HG03571 (cell line): ENCODE results near the gene BCL2L2.

Experiments used
- ATAC-seq: cut with Tn5 transposase; IDR thresholded peaks from one replicate; pipeline ENCODE4 v1.9.1; 2021; ENCODE audit not compliant: unreplicated experiment

Gene BCL2L2

DNA sequence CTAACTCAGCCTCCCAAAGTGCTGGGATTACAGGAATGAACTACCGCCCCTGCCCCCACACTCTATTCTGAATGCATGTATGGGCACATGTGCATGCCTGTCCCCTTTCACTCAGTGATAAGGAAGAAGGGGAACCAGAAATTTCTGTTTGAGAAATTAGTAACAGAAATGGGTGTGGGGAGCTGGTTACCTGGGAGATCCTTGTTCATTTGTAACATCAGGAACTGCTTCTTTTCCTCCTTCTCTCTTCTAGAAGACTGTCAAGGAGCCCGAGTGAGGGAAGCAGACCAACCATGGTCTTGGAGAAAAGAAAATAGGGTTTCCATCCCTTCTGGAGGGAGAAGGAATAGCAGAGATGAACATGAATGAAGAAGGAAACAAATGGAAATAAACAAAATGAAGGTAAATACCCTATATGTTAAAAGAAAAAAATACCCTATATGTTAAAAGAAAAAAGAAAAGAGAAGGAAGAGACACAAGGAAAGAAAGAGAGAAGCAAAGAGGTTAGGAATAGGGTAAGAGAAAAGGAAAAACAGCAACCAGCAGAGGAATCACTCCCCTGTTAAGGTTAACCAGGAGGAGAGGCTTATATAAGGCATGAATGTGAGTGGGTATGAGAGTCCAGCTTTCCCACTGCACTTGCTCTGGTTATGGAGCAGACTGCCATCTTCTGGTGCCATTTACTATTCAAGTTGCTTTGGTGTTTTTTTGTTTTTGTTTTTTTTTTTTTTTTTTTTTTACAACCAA is 7.2 kb upstream of the BCL2L2 start:
- no peak for ATAC-seq

DNA sequence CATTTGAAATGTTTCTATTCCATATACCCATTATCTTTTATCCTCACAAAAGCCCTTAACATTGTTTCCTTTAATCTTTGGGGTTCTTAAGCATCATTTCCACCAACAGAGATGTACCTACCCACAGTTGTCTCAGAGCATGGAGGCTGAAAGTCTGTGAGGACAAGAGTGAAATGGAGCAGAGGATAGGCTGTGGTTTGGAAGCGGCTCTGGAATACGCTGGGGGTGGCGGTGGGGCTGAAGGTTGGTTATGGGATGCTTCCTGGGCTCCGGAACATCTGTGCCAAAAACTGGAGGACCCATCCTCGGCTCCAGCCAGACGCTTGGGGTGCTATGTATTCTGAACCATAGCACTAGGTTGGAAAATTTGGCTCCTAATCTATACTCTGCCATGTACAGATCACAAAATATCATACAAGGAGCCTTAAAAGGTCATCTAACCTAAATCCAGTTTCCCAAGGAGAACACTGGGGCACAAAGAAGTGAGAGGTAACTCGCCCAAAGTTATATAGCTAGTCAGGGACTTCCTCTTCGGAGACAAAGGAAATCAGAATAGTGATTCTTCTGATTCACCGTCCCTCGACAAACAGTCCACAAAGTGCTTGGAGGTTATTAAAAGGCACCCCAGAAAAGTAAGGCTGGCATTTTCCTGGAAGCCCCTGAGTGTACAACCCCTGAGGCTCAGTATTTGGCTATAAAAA is 6.5 kb upstream of the BCL2L2 start:
- no peak for ATAC-seq

DNA sequence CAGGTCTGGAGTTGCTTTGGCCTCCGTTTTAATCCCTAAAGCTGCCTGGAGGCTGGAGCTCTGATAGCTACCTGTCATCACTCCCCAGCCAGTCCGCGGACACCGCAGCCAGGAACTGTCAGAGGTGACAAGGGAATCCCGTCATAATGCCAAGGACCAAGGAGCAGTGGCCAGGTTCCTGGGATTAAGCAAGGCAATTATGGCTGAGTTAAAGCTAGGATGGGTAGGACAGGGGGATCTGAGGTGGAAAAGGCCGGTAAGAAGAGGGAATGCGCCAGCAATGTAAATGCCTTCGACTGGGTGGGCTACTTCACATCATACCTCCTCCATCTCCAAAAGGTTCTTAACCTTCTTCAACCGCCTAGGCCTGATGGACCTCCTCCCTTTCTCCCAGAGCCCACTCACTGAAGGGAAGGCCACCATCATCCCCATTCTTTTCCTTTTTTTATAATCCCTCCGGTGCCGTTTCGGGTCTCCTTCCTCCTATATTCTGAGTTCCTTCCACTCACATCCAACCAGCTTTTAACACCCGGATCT is 5.9 kb upstream of the BCL2L2 start:
- no peak for ATAC-seq

DNA sequence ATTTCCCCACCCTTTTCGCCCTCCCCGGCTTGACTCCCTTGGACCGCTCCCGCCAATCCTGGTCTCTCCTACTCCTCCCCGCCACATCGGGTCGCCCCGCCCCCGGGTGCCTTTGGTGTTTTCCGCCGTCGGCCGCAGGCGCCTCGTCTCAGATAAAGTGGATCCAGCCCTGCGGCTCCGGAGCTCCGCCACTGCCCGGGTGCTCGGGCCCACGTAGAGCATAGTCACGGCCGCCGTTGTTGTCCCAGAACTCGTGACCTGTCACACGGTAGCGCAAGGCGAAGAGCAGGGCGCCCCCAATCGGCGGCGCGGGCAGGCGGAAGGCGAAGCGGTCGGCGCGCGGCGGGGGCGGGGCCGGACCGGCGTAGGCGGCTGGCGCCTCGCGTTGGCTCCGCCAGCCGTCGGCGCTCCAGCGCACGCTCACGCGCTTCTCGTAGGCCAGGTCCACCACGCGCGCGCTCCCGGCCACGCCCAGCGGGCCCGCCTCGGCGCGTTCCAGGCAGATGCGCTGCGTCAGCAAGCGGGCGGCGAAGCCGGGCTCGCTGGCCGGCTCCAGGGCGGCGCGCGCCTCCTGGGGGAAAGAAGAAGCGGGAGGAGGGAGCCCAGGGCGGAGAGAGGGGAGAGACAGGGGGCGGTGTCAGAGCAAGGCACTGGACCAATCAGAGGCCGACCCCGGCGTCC is 5.2 kb upstream of the BCL2L2 start:
- peak; percentile 68 for ATAC-seq

DNA sequence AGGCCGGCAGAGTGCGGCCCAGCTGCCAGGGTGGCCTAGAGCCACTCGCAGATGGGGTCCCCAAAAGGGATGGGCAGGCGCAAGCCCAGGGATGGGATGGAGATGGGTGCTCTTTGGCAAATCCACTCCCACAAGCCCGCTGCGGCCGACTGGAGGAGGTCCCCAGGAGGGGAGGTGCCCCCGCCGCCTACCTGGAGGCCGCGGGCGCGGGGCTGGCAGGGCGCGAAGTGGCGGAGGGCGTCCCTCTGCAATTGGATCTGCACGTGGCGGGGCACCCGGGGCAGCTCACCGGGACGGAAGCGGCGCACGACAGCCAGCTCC is 4.7 kb upstream of the BCL2L2 start:
- ATAC-seq, result peak; percentile 12

DNA sequence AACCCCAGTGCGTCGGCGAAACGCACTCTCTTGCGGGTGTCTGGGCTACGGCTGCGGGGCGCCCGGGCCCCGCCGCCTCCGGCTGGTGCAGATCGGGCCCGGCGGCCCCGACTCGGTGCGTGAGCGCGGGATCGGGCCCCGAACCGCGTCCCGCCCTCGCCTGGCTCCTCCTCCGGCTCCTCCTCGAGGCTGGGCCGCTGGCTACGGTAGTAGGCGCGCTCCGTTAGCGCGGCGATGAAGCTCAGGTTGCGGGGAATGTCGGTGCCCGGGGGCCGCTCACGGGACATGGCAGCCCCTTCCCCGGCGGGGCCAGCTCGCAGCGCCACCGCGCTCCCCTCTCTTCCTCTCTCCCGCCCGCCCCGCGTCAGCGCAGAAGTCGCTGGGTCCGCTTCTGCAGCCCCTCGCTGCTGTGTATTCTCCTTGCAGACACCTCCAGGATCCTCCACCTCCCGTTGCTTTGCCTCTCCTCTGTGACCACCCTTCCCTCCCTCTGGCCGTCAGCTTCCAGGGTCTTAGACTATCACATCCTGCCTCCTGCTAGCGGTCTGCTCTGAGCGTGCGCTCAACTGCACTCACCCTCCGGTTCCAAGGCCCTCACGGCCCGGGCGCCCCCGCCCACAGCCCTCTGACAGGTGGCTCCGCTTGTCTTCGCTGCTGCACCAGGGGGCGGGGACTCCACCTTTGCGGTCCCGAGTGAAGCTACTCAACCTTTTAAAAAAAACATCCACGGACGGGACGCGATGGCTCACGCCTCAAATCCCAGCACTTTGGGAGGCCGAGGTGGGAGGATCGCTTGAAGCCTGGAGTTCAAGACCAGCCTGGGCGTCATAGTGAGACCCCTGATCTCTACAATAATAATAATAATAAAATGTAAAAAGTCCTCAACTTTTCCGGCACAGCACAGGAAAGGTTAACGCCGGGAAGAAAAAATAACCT is 4.1 kb upstream of the BCL2L2 start, which contains the start of gene PPP1R3E:
Gene PPP1R3E, minus strand, starts transcription at position 570 of the 936 bp plus-strand sequence. Its CDS starts 283 bp downstream, at position 287.
- ATAC-seq, result peak; percentile 42

DNA sequence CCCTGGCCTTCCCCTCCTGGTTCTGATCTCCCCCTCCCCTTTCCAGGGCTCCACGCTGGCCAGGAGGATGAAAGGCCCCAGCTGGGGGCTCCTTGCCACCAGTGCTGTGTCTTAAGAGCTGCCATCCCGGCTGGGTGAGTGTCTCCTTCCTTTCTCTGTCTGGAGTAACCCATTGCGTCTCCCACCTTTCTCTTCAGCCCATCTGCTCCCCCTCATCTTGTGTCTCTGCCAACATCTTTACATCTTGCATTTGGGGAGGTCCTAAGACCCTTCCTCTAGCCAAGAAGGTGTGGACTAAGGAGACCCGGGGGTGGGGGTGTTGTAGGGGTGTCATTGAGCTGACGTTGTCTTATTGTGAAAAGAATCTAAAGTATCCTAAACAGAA is 505 bp downstream of the BCL2L2 start:
- no peak for ATAC-seq

DNA sequence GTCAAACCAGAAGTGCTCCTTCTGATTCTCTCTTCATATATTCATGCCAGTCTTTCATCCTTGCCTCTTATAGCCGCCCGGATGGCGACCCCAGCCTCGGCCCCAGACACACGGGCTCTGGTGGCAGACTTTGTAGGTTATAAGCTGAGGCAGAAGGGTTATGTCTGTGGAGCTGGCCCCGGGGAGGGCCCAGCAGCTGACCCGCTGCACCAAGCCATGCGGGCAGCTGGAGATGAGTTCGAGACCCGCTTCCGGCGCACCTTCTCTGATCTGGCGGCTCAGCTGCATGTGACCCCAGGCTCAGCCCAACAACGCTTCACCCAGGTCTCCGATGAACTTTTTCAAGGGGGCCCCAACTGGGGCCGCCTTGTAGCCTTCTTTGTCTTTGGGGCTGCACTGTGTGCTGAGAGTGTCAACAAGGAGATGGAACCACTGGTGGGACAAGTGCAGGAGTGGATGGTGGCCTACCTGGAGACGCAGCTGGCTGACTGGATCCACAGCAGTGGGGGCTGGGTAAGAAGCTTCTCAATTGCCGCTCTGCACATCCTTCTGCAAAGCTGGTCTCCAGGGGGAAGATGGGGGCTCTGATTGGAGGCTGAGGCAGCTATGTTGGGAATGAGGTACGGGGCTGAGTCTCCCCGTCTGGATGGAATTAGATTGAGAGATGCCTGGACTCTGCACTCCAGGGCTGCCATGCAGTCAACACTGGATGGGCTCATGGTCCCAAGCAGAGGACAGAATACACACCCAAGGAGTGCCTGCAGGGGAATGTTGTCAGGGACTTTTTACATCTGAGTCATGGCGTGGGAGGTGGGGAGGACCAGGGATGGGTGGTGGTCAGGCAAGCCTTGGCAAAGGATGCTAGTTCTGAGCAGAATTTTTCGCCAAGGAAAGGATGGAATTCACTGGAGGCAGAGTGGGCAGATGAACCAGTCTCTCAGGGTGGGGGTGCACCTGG is 1.3 kb downstream of the BCL2L2 start:
- no peak for ATAC-seq

DNA sequence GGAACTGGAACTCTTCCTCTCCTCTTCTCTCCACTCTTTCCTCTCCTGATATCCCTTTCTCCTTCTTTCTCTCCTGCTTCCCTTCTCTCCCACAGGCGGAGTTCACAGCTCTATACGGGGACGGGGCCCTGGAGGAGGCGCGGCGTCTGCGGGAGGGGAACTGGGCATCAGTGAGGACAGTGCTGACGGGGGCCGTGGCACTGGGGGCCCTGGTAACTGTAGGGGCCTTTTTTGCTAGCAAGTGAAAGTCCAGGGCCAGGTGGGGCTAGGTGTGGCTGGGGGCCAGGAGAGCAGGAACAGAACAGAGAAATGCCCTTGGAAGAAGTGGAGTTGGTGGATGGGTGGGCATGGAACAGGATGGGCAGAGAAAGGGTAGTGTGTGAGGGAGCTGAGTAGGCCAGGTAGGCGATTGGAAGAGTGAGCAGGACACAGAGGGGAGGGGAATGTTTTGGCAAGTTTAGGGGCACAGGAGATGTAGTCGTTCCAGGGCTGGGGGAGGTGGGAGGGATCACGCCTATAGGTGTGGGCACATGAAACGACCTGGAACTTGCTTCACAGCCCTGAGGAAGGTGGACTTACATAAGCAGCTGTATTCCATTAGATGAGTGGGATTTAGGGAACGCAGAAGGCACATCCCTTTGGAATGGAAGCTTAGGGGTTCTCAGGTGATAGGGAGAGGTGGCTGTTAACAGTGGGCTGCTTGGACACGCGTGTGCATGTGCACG is 2.2 kb downstream of the BCL2L2 start:
- ATAC-seq, result no peak

DNA sequence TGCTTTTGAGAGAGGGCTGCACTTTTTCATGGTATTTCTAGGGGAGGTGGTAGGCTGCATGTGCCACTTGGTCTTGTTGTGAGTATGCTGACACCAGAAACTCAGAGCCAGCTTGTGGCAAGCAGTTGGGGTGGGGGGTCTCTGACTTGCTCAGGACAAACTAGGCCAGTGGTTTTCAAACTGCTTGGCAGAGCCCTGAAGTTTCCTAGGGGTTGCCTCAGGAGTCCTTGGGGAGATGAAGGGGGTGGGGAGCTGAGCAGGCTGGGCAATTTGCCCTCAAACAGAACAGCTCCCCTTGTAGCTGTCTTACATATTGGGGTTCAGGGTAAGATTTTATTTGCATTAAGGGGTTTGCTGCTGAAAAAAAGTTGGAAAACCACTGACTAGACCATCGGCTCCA is 3.9 kb downstream of the BCL2L2 start:
- ATAC-seq, result no peak

DNA sequence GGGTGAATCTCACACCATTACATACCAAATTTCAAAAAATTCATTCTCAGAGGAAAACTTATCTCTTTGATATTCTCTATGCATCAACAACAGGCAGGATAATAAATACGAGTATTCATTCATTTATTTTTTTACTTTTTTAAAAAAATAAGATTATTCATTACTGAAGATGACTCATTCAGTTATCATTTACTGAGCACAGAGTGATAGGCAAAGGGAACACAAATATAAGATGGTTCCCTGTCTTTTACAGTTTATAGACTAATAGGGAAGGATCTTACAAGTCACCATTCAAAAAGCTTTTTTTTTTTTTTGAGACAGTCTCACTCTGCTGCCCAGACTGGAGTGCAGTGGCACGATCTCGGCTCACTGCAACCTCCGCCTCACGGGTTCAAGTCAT is 9.7 kb downstream of the BCL2L2 start:
- no peak for ATAC-seq

DNA sequence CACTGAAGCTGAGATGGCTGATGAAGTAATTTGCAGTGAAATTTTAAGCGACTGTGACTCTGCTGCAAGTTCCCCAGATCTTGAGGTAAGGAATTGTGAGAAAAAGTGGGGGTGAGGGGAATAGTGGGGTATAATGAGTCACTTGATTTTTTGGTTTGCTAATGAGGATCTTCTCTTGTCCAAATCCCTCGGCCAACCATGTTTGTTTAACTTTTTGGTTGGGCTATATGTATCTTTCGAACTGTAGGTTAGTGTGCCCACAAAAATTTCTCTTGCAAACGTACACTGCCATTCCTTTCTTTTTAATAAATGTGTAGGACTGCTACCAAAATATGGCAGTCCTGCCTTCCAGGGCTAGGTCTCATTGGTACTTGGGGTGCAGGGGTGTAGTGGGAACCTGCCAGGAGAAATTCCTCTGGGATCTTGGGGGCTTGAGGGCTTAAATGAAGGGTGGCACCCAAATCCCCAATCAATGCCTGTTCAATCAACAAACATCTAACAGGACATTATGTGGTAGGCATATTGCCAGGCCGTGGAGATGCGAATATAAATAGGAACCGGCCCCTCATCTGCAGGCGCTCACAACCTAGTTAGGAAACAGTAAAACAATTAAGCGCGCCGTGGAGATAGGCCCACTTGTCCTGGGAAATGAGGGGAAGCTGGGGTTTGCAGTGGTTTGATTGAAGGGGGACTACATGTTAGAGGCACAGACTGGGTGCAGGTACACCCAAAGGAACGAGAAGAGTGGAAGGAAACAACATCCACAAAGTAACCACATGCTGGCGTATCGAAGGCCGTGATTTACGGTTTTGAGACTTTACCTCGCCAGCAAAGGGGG is 13.3 kb downstream of the BCL2L2 start:
- no peak for ATAC-seq

DNA sequence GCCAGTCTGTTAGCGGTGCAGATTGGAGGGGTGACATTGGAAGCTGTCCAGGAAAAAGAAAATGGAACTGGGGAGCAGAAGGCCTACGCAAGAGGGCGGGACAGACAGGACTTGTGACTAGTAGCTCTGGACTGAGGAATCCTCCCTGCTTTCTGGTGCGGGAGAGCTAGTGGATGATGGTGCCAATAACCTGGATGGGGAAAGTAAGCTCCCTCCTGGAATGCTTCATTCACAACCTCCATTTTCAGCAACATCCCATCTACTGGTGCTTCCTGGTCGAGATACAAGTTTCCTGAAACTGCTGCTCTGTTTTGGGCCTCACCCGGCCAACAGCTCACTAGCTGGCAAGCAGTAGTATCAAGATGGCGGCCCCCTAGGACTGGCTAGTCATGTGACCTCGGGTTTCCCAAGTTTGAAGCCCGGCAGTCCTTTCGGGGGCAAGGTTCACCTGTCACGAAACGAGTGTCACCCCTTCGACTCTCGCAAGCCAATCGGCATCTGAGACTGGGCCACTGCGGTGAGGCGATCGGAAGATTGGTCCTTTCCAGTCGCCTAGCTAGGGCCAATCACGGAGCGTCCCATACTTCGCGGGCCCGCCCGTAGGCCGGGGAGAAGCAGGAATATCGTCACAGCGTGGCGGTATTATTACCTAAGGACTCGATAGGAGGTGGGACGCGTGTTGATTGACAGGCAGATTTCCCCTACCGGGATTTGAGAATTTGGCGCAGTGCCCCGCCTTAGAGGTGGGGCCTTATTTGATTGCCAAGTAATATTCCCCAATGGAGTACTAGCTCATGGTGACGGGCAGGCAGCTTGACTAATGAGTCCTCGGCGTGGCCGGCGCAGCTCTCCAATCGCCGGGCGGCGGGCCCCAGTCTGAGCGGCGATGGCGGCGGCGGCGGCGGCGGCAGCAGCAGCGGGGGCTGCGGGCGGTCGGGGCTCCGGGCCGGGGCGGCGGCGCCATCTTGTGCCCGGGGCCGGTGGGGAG is 14.2 kb downstream of the BCL2L2 start, which contains the start of gene PABPN1:
Gene PABPN1, plus strand, starts transcription at position 874 of the 988 bp plus-strand sequence. Its CDS starts 13 bp downstream, at position 887.
- ATAC-seq, result peak; percentile 90

DNA sequence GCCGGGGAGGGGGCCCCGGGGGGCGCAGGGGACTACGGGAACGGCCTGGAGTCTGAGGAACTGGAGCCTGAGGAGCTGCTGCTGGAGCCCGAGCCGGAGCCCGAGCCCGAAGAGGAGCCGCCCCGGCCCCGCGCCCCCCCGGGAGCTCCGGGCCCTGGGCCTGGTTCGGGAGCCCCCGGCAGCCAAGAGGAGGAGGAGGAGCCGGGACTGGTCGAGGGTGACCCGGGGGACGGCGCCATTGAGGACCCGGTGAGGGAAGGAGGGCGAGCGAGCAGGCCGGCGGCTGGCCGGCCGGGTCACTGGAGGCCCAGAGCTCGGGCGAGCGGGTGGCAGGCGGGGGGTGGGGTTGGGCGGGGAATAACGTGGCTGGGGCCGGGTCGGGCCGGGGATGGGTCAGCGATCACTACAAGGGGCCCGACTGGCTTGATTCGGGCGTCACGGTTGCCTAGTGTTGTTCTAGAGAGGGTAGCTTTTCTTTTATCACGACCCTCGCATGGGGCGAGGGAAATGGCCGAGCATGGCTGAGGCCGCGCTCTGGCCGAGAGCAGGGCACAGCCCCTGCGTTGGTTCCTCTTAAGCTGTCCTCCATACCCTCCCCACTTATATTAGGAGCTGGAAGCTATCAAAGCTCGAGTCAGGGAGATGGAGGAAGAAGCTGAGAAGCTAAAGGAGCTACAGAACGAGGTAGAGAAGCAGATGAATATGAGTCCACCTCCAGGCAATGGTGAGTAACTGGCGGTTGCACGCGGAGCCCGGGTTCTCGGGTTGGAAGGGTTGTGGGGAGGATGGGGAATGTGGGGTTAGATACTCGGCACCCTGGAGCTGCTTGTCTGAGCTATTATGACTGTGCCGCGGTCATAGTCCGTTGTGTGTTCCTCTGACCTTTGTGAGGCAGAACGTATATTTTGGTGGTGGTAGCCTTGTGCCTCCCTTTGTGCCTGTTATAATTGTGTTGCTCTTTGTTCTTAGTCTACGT is 15.2 kb downstream of the BCL2L2 start:
- ATAC-seq, result peak; percentile 12
